Activated T-helper 2 cell treated with anti-CD3 and anti-CD28 coated beads, Interferon-gamma antibody, Interleukin-2, Interleukin-4, amounts not matched to agents 10 μg/mL and 5 μg/mL and 100 μg/mL, durations not matched to agents 14 hours and 24 hours and 36 hours (primary cell): Measurements from ENCODE around the gene TNFRSF25. TPM values are rescaled to one million over a fixed set of nuclear protein-coding genes. Genes with fewer than 3 reads are reported as not detected.

ENCODE experiments used
- DNase-seq: peaks from one replicate; pipeline ENCODE4 v3.0.0; 2021; ENCODE audit warnings: low spot score
- H3K27ac Mint-ChIP-seq: one replicate; pipeline ENCODE4 v1.8.0; 2021; ENCODE audit warnings: mixed read lengths
- H3K27me3 Mint-ChIP-seq: one replicate; pipeline ENCODE4 v1.8.0; 2021; ENCODE audit warnings: low read depth, mixed read lengths
- H3K36me3 Mint-ChIP-seq: one replicate; pipeline ENCODE4 v1.8.0; 2021; ENCODE audit warnings: low read depth, mixed read lengths
- H3K4me1 Mint-ChIP-seq: one replicate; pipeline ENCODE4 v1.8.0; 2021; ENCODE audit warnings: low read depth, mixed read lengths
- H3K4me3 Mint-ChIP-seq: one replicate; pipeline ENCODE4 v1.8.0; 2021; ENCODE audit warnings: low read depth, mild to moderate bottlenecking, moderate library complexity, mixed read lengths
- H3K9me3 Mint-ChIP-seq: one replicate; pipeline ENCODE4 v1.8.0; 2021; ENCODE audit warnings: mixed read lengths
- intact Hi-C: fragments of 100-400 bp; cut with micrococcal nuclease; formaldehyde crosslinking; loops from one replicate; pipeline ENCODE4 v1.15.1; 2023
- total RNA-seq: library from RNA; stranded (reverse); gene quantifications from 2 replicates; pipeline ENCODE4 v1.2.3, GENCODE V29; 2022

TNFRSF25 gene
- total RNA-seq, 1 donor from 2014 or later: 89.7 TPM

GRCh38 chr1:6423321-6423999 is 42.5 kb downstream of the TNFRSF25 start:
- peak; percentile 49 for DNase-seq
- intact Hi-C loops: loop anchor here (5.0 kb wide), 1 partner anchor 176 kb away; no protein-coding TSS in a partner anchor
- H3K36me3 Mint-ChIP-seq: no peaks in the 10 kb centered on the region
- no peak overlapping the region for H3K27ac Mint-ChIP-seq
- no peak overlapping the region for H3K4me3 Mint-ChIP-seq
- H3K9me3 Mint-ChIP-seq: no peaks in the 10 kb centered on the region
- peaks cover 3% of the 10 kb centered on the region for H3K4me1 Mint-ChIP-seq
- peaks cover 44% of the 10 kb centered on the region for H3K27me3 Mint-ChIP-seq

- no peaks in the 10 kb centered on the region for H3K36me3 Mint-ChIP-seq
- H3K27me3 Mint-ChIP-seq: peaks cover 58% of the 10 kb centered on the region
- no peak for DNase-seq
- H3K27ac Mint-ChIP-seq: no peak overlapping the region
- H3K9me3 Mint-ChIP-seq: no peaks in the 10 kb centered on the region
- H3K4me3 Mint-ChIP-seq: no peak overlapping the region
- peaks cover 3% of the 10 kb centered on the region for H3K4me1 Mint-ChIP-seq
- intact Hi-C loops: loop anchor here (5.0 kb wide), 1 partner anchor 174 kb away; no protein-coding TSS in a partner anchor
Observed at GRCh38 chr1:6421266-6421665, 44.7 kb downstream of the TNFRSF25 start.

- Mint-ChIP-seq H3K9me3 (no peaks in the 10 kb centered on the region), H3K36me3 (no peaks in the 10 kb centered on the region), H3K4me1 (peaks cover 3% of the 10 kb centered on the region), H3K27ac (no peak overlapping the region), H3K27me3 (peaks cover 60% of the 10 kb centered on the region), H3K4me3 (no peak overlapping the region)
- intact Hi-C loops: loop anchor here (5.0 kb wide), 1 partner anchor 173 kb away; no protein-coding TSS in a partner anchor
- no peak for DNase-seq
Observed at GRCh38 chr1:6420454-6421042, 45.4 kb downstream of the TNFRSF25 start.

- Mint-ChIP-seq H3K4me3 (peak within 1 kb of the TSS; percentile 5), H3K27me3 (peaks cover 60% of the 10 kb centered on the region), H3K27ac (no peak within 1 kb of the TSS), H3K36me3 (no peaks in the 10 kb centered on the region), H3K9me3 (no peaks in the 10 kb centered on the region), H3K4me1 (peaks cover 3% of the 10 kb centered on the region)
- intact Hi-C loops: loop anchor here (5.0 kb wide), 1 partner anchor 173 kb away; no protein-coding TSS in a partner anchor
- DNase-seq: no peak
Observed at GRCh38 chr1:6419804-6420453, 46.0 kb downstream of the TNFRSF25 start, which contains the start of gene HES2. Gene HES2, minus strand, starts transcription at chr1:6419919. Its CDS starts 99 bp downstream, at chr1:6419820.

- no peak overlapping the region for H3K27ac Mint-ChIP-seq
- peaks cover 7% of the 10 kb centered on the region for H3K4me1 Mint-ChIP-seq
- intact Hi-C loops: no loop called here
- H3K36me3 Mint-ChIP-seq: no peaks in the 10 kb centered on the region
- no peak for DNase-seq
- peaks cover 62% of the 10 kb centered on the region for H3K27me3 Mint-ChIP-seq
- no peak overlapping the region for H3K4me3 Mint-ChIP-seq
- no peaks in the 10 kb centered on the region for H3K9me3 Mint-ChIP-seq
Observed at GRCh38 chr1:6419397-6419803, 46.6 kb downstream of the TNFRSF25 start.

GRCh38 chr1:6418668-6419396 is 47.1 kb downstream of the TNFRSF25 start:
- H3K4me1 Mint-ChIP-seq: peaks cover 7% of the 10 kb centered on the region
- peaks cover 60% of the 10 kb centered on the region for H3K27me3 Mint-ChIP-seq
- no peak overlapping the region for H3K27ac Mint-ChIP-seq
- no peak overlapping the region for H3K4me3 Mint-ChIP-seq
- intact Hi-C loops: no loop called here
- H3K9me3 Mint-ChIP-seq: no peaks in the 10 kb centered on the region
- DNase-seq: no peak
- no peaks in the 10 kb centered on the region for H3K36me3 Mint-ChIP-seq

- peaks cover 60% of the 10 kb centered on the region for H3K27me3 Mint-ChIP-seq
- intact Hi-C loops: no loop called here
- H3K27ac Mint-ChIP-seq: no peak overlapping the region
- H3K36me3 Mint-ChIP-seq: no peaks in the 10 kb centered on the region
- no peaks in the 10 kb centered on the region for H3K9me3 Mint-ChIP-seq
- H3K4me3 Mint-ChIP-seq: no peak overlapping the region
- peaks cover 7% of the 10 kb centered on the region for H3K4me1 Mint-ChIP-seq
- DNase-seq: no peak
Observed at GRCh38 chr1:6417961-6418667, 47.9 kb downstream of the TNFRSF25 start.

GRCh38 chr1:6416906-6417305 is 49.1 kb downstream of the TNFRSF25 start:
- DNase-seq: no peak
- H3K4me1 Mint-ChIP-seq: peaks cover 7% of the 10 kb centered on the region
- peaks cover 59% of the 10 kb centered on the region for H3K27me3 Mint-ChIP-seq
- intact Hi-C loops: no loop called here
- H3K9me3 Mint-ChIP-seq: no peaks in the 10 kb centered on the region
- H3K4me3 Mint-ChIP-seq: no peak overlapping the region
- no peaks in the 10 kb centered on the region for H3K36me3 Mint-ChIP-seq
- H3K27ac Mint-ChIP-seq: no peak overlapping the region

GRCh38 chr1:6416295-6416656 is 49.7 kb downstream of the TNFRSF25 start:
- no peak overlapping the region for H3K27ac Mint-ChIP-seq
- peaks cover 7% of the 10 kb centered on the region for H3K4me1 Mint-ChIP-seq
- intact Hi-C loops: no loop called here
- peaks cover 54% of the 10 kb centered on the region for H3K27me3 Mint-ChIP-seq
- H3K4me3 Mint-ChIP-seq: no peak overlapping the region
- H3K9me3 Mint-ChIP-seq: no peaks in the 10 kb centered on the region
- H3K36me3 Mint-ChIP-seq: no peaks in the 10 kb centered on the region
- DNase-seq: no peak

GRCh38 chr1:6414881-6415626 is 50.9 kb downstream of the TNFRSF25 start:
- no peak for DNase-seq
- H3K36me3 Mint-ChIP-seq: no peaks in the 10 kb centered on the region
- H3K4me3 Mint-ChIP-seq: no peak overlapping the region
- peaks cover 7% of the 10 kb centered on the region for H3K4me1 Mint-ChIP-seq
- H3K27ac Mint-ChIP-seq: no peak overlapping the region
- intact Hi-C loops: no loop called here
- peaks cover 50% of the 10 kb centered on the region for H3K27me3 Mint-ChIP-seq
- H3K9me3 Mint-ChIP-seq: no peaks in the 10 kb centered on the region

- Mint-ChIP-seq H3K36me3 (no peaks in the 10 kb centered on the region), H3K27me3 (peaks cover 47% of the 10 kb centered on the region), H3K27ac (peak overlapping the region; percentile 28), H3K4me3 (no peak overlapping the region), H3K4me1 (peaks cover 7% of the 10 kb centered on the region), H3K9me3 (no peaks in the 10 kb centered on the region)
- no peak for DNase-seq
- intact Hi-C loops: no loop called here
Observed at GRCh38 chr1:6414443-6414844, 51.5 kb downstream of the TNFRSF25 start.

- intact Hi-C loops: no loop called here
- Mint-ChIP-seq H3K27me3 (peaks cover 44% of the 10 kb centered on the region), H3K9me3 (no peaks in the 10 kb centered on the region), H3K36me3 (no peaks in the 10 kb centered on the region), H3K4me1 (peaks cover 7% of the 10 kb centered on the region), H3K27ac (no peak overlapping the region), H3K4me3 (no peak overlapping the region)
- DNase-seq: no peak
Observed at GRCh38 chr1:6412896-6413295, 53.1 kb downstream of the TNFRSF25 start.
